ENCODE results near the gene BHLHE40.

DNA sequence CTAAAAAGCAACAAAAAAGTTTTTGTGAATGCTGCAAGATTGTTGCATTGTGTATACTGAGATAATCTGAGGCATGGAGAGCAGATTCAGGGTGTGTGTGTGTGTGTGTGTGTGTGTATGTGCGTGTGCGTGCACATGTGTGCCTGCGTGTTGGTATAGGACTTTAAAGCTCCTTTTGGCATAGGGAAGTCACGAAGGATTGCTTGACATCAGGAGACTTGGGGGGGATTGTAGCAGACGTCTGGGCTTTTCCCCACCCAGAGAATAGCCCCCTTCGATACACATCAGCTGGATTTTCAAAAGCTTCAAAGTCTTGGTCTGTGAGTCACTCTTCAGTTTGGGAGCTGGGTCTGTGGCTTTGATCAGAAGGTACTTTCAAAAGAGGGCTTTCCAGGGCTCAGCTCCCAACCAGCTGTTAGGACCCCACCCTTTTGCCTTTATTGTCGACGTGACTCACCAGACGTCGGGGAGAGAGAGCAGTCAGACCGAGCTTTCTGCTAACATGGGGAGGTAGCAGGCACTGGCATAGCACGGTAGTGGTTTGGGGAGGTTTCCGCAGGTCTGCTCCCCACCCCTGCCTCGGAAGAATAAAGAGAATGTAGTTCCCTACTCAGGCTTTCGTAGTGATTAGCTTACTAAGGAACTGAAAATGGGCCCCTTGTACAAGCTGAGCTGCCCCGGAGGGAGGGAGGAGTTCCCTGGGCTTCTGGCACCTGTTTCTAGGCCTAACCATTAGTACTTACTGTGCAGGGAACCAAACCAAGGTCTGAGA is 4.7 kb downstream of the BHLHE40 start:
- TF ChIP-seq, protein P1, sequence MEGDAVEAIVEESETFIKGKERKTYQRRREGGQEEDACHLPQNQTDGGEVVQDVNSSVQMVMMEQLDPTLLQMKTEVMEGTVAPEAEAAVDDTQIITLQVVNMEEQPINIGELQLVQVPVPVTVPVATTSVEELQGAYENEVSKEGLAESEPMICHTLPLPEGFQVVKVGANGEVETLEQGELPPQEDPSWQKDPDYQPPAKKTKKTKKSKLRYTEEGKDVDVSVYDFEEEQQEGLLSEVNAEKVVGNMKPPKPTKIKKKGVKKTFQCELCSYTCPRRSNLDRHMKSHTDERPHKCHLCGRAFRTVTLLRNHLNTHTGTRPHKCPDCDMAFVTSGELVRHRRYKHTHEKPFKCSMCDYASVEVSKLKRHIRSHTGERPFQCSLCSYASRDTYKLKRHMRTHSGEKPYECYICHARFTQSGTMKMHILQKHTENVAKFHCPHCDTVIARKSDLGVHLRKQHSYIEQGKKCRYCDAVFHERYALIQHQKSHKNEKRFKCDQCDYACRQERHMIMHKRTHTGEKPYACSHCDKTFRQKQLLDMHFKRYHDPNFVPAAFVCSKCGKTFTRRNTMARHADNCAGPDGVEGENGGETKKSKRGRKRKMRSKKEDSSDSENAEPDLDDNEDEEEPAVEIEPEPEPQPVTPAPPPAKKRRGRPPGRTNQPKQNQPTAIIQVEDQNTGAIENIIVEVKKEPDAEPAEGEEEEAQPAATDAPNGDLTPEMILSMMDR (IDR thresholded peaks at IDR 0.05; ENCODE audit: low read length), result no peak
- no peak for TF ChIP-seq EZH2phosphoT487 (IDR thresholded peaks at IDR 0.05; ENCODE audit: low read length)
